ENCODE measurements around the gene STK38.

Gene STK38

GRCh38 chr6:36523451-36523850 lies 23.8 kb downstream of the STK38 start (continued):
- TF ChIP-seq ZFP30 (CRISPR knock-in tag; IDR thresholded peaks at IDR 0.05) = no peak
- TF ChIP-seq, protein P1, sequence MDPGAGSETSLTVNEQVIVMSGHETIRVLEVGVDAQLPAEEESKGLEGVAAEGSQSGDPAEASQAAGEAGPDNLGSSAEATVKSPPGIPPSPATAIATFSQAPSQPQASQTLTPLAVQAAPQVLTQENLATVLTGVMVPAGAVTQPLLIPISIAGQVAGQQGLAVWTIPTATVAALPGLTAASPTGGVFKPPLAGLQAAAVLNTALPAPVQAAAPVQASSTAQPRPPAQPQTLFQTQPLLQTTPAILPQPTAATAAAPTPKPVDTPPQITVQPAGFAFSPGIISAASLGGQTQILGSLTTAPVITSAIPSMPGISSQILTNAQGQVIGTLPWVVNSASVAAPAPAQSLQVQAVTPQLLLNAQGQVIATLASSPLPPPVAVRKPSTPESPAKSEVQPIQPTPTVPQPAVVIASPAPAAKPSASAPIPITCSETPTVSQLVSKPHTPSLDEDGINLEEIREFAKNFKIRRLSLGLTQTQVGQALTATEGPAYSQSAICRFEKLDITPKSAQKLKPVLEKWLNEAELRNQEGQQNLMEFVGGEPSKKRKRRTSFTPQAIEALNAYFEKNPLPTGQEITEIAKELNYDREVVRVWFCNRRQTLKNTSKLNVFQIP (CRISPR knock-in tag; IDR thresholded peaks at IDR 0.05; ENCODE audit: borderline replicate concordance, low read depth) = no peak
- TF ChIP-seq CSDC2 (CRISPR knock-in tag; IDR thresholded peaks at IDR 0.05) = no peak
- no peak for TF ChIP-seq GLIS3 (CRISPR knock-in tag; IDR thresholded peaks at IDR 0.05)

- TF ChIP-seq ARNTL (CRISPR knock-in tag; IDR thresholded peaks at IDR 0.05; ENCODE audit: borderline replicate concordance, low read depth) (no peak), ZFP3 (CRISPR knock-in tag; IDR thresholded peaks at IDR 0.05) (no peak), TCF4 (CRISPR knock-in tag; IDR thresholded peaks at IDR 0.05; ENCODE audit: borderline replicate concordance) (no peak), ZFP30 (CRISPR knock-in tag; IDR thresholded peaks at IDR 0.05) (no peak), ZNF70 (CRISPR knock-in tag; IDR thresholded peaks at IDR 0.05) (no peak)
- TF ChIP-seq, protein P1 (CRISPR knock-in tag; IDR thresholded peaks at IDR 0.05; ENCODE audit: borderline replicate concordance, low read depth) = no peak
- TF ChIP-seq, protein P2, sequence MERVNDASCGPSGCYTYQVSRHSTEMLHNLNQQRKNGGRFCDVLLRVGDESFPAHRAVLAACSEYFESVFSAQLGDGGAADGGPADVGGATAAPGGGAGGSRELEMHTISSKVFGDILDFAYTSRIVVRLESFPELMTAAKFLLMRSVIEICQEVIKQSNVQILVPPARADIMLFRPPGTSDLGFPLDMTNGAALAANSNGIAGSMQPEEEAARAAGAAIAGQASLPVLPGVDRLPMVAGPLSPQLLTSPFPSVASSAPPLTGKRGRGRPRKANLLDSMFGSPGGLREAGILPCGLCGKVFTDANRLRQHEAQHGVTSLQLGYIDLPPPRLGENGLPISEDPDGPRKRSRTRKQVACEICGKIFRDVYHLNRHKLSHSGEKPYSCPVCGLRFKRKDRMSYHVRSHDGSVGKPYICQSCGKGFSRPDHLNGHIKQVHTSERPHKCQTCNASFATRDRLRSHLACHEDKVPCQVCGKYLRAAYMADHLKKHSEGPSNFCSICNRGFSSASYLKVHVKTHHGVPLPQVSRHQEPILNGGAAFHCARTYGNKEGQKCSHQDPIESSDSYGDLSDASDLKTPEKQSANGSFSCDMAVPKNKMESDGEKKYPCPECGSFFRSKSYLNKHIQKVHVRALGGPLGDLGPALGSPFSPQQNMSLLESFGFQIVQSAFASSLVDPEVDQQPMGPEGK (CRISPR knock-in tag; IDR thresholded peaks at IDR 0.05; ENCODE audit: borderline replicate concordance) = no peak
- ATAC-seq = no peak
Measured at GRCh38 chr6:36519352-36519751, 27.9 kb downstream of the STK38 start.

- no peak for ATAC-seq
- no peak for TF ChIP-seq TSHZ2 (CRISPR knock-in tag; IDR thresholded peaks at IDR 0.05)
- no peak for TF ChIP-seq ARNTL (CRISPR knock-in tag; IDR thresholded peaks at IDR 0.05; ENCODE audit: borderline replicate concordance, low read depth)
- TF ChIP-seq ZFP30 (CRISPR knock-in tag; IDR thresholded peaks at IDR 0.05) = no peak
- TF ChIP-seq CSDC2 (CRISPR knock-in tag; IDR thresholded peaks at IDR 0.05) = no peak
- TF ChIP-seq, protein P1 (CRISPR knock-in tag; IDR thresholded peaks at IDR 0.05; ENCODE audit: borderline replicate concordance, low read depth) = no peak
- no peak for TF ChIP-seq CSRNP3 (CRISPR knock-in tag; IDR thresholded peaks at IDR 0.05)
- TF ChIP-seq ZC3H10 (CRISPR knock-in tag; IDR thresholded peaks at IDR 0.05) = no peak
- no peak for TF ChIP-seq ZNF8 (CRISPR knock-in tag; IDR thresholded peaks at IDR 0.05)
- TF ChIP-seq ZFP3 (CRISPR knock-in tag; IDR thresholded peaks at IDR 0.05) = no peak
- no peak for TF ChIP-seq ZNF565 (CRISPR knock-in tag; conservative IDR thresholded peaks at IDR 0.05; ENCODE audit: low read depth)
- no peak for TF ChIP-seq ISL1 (CRISPR knock-in tag; IDR thresholded peaks at IDR 0.05)
Measured at GRCh38 chr6:36517408-36517807, 29.9 kb downstream of the STK38 start.

GRCh38 chr6:36516988-36517387 lies 30.3 kb downstream of the STK38 start:
- no peak for ATAC-seq
- no peak for TF ChIP-seq CSRNP3 (CRISPR knock-in tag; IDR thresholded peaks at IDR 0.05)
- no peak for TF ChIP-seq TCF4 (CRISPR knock-in tag; IDR thresholded peaks at IDR 0.05; ENCODE audit: borderline replicate concordance)
- no peak for TF ChIP-seq ZNF70 (CRISPR knock-in tag; IDR thresholded peaks at IDR 0.05)
- TF ChIP-seq, protein P1 (CRISPR knock-in tag; IDR thresholded peaks at IDR 0.05; ENCODE audit: borderline replicate concordance, low read depth) = no peak
- no peak for TF ChIP-seq SNAI2 (CRISPR knock-in tag; IDR thresholded peaks at IDR 0.05)
- TF ChIP-seq ARNTL (CRISPR knock-in tag; IDR thresholded peaks at IDR 0.05; ENCODE audit: borderline replicate concordance, low read depth) = no peak
- no peak for TF ChIP-seq ZNF565 (CRISPR knock-in tag; conservative IDR thresholded peaks at IDR 0.05; ENCODE audit: low read depth)
